Heart right ventricle (tissue), 16 donors: ENCODE measurements around the gene FZD2. TPM values are rescaled to one million over a fixed set of nuclear protein-coding genes. Genes with fewer than 3 reads are reported as not detected.

Source experiments
- ATAC-seq, 8 donors: fragments of 200-7000 bp; cut with Tn5 transposase; one replicate each; pipeline ENCODE4 v1.9.1; 2020; ENCODE audit warnings: mild to moderate bottlenecking in 8 of 8, moderate library complexity in 8 of 8, moderate number of reproducible peaks in 1 of 8
- DNase-seq, 2 donors: peaks; one replicate each; pipeline ENCODE4 v3.0.0-alpha.2; 2020
- H3K27ac ChIP-seq, 10 donors: fragments of 200-600 bp; sonication (generic) in 2 of 10; one replicate each; pipeline versions ENCODE4 v1.5.0 to v1.8.0; 2020 to 2022; ENCODE audit warnings: mild to moderate bottlenecking in 3 of 10
- H3K27me3 ChIP-seq, 7 donors: fragments of 200-600 bp; one replicate each; pipeline ENCODE4 v1.8.0; 2021 to 2022; ENCODE audit warnings: mild to moderate bottlenecking in 2 of 7
- H3K36me3 ChIP-seq, 9 donors: fragments of 200-600 bp; sonication (generic) in 1 of 9; one replicate each; pipeline versions ENCODE4 v1.5.0 to v1.8.0; 2020 to 2022; ENCODE audit warnings: mild to moderate bottlenecking in 2 of 9
- H3K4me1 ChIP-seq, 9 donors: fragments of 200-600 bp; sonication (generic) in 1 of 9; one replicate each; pipeline versions ENCODE4 v1.5.0 to v1.8.0; 2020 to 2022; ENCODE audit warnings: mild to moderate bottlenecking in 4 of 9
- H3K4me3 ChIP-seq, 10 donors: fragments of 200-600 bp; sonication (generic) in 2 of 10; one replicate each; pipeline versions ENCODE4 v1.5.0 to v1.8.0; 2020 to 2022; ENCODE audit warnings: mild to moderate bottlenecking in 7 of 10, moderate library complexity in 2 of 10
- H3K9me3 ChIP-seq, 11 donors: fragments of 200-600 bp in 10 of 11; sonication (generic) in 2 of 11; one replicate each; pipeline versions ENCODE4 v1.5.0 to v1.8.0; 2013 to 2022; ENCODE audit warnings: mild to moderate bottlenecking in 2 of 11, control low read depth in 1 of 11, moderate library complexity in 1 of 11
- CTCF ChIP-seq, 9 donors: fragments of 200-600 bp; sonication (generic) in 2 of 9; IDR thresholded peaks; one replicate each; pipeline versions ENCODE4 v1.5.0 to v1.8.0; 2021 to 2022; ENCODE audit warnings: antibody characterized with exemption in 9 of 9, mild to moderate bottlenecking in 5 of 9, moderate library complexity in 1 of 9
- WGBS, 2 donors: extraction: QIAGEN DNeasy Blood & Tissue Kit; methylation state at CpG; one replicate each; pipeline ENCODE4 v1.1.7; 2013; ENCODE audit warnings: inconsistent platforms in 1 of 2; 5-methylcytosine and 5-hydroxymethylcytosine counted together
- intact Hi-C, 10 donors: fragments of 100-400 bp; cut with DNase I; formaldehyde crosslinking; loops; one replicate each; pipeline versions ENCODE4 v1.11.1 to v1.14.2; 2022
- polyA plus RNA-seq, 2 donors: library from polyadenylated mRNA; stranded (reverse); fragments of 200-250 nt; gene quantifications; one replicate each; pipeline ENCODE4 v1.2.3, GENCODE V29; 2013
- total RNA-seq, 10 donors: library from RNA; stranded (reverse); fragmentation: NEBNext Ultra II Directional in 3 of 10; extraction: Animal tissue kit (Norgen Biotek cat#: 25700) in 3 of 10; gene quantifications; one replicate each; pipeline versions ENCODE4 v1.2.1 to v1.2.4, GENCODE V29; 2021 to 2023
- donor health status: Arrhythmogenic right ventricular cardiomyopathy.
- donor health status: ischemic (EF 13 %, LVEDD 7.1; RV severe dilation, severe dysfunction).
- donor health status: healthy with polysubstance abuse.
- donor health status: DM: no; HTN: yes; CAD: no.
- donor health status: DM: no; HTN: no; CAD: no.
- donor health status: ischemic (EF 25% LVEDD 6.9; RV normal size, moderate dysfunction).
- donor health status: ischemic (EF 25% LVEDD 5.7; RV mildly dilated, moderate dysfunction).
- donor health status: healthy.
- donor health status: DM: yes; HTN: yes; CAD: no.
- donor health status: Ischemic cardiomyopathy.
- donor health status: ischemic (EF 35%, LVEDD 5.7; RV mildly dilated, moderate dysfunction).
- donor health status: nonischemic (EF 11% LVEDD 7.7; RV severe dilation, severe dysfunction).
- donor health status: DM: yes; HTN: yes; CAD: no.
- donor health status: PGD.
- donor health status: ischemic (EF 29% LVEDD 5.4; RV normal size, mild dysfunction).
- donor health status: nonischemic (EF 23%, LVEDD 6.1; RV moderate dilation, normal function).

The FZD2 gene
- total and polyA plus RNA-seq, 12 donors, result 0.92 to 6.9 (median 3.2) TPM

- Histone ChIP-seq H3K27me3 (peaks cover 0 to 15% (median 9%) of the 10 kb centered on the region in 7 donors), H3K9me3 (peaks cover 0 to 9% (median 0%) of the 10 kb centered on the region in 11 donors), H3K4me1 (no peaks in the 10 kb centered on the region), H3K36me3 (no peaks in the 10 kb centered on the region), H3K4me3 (no peak overlapping the region), H3K27ac (no peak overlapping the region)
- intact Hi-C loops, result loop anchor here in 5 of 10 donors (2.0 to 10.0 kb wide), 6 partner anchors 119 to 311 kb away; no protein-coding TSS in a partner anchor
- DNase-seq (no peak), ATAC-seq (no peak)
- 55 to 60% methylated on average over 3 of the region's 3 CpGs for WGBS, 2 donors
- TF ChIP-seq CTCF (IDR thresholded peaks at IDR 0.05), result no peak
Measured at GRCh38 chr17:44523672-44523972, 33.7 kb upstream of the FZD2 start.

- no peak overlapping the region for H3K4me3 ChIP-seq
- WGBS, 2 donors, result 94 to 97% methylated on average over 1 of the region's 1 CpG
- ATAC-seq (no peak), DNase-seq (no peak)
- no peaks in the 10 kb centered on the region for H3K36me3 ChIP-seq
- no peak overlapping the region for H3K27ac ChIP-seq
- intact Hi-C loops, result loop anchor here in 3 of 10 donors (10.0 kb wide), 2 partner anchors 122 to 132 kb away; no protein-coding TSS in a partner anchor
- peaks cover 0 to 10% (median 0%) of the 10 kb centered on the region in 7 donors for H3K27me3 ChIP-seq
- no peaks in the 10 kb centered on the region for H3K4me1 ChIP-seq
- peaks cover 0 to 9% (median 0%) of the 10 kb centered on the region in 11 donors for H3K9me3 ChIP-seq
- TF ChIP-seq CTCF (IDR thresholded peaks at IDR 0.05), result no peak
Measured at GRCh38 chr17:44527102-44527501, 30.2 kb upstream of the FZD2 start.

- 93 to 95% methylated on average over 19 to 28 of the region's 28 CpGs for WGBS, 2 donors
- TF ChIP-seq CTCF (IDR thresholded peaks at IDR 0.05), result no peak
- DNase-seq (no peak), ATAC-seq (no peak)
- intact Hi-C loops, result loop anchor here in 3 of 10 donors (10.0 kb wide), 2 partner anchors 123 to 133 kb away; no protein-coding TSS in a partner anchor
- peaks cover 0 to 10% (median 0%) of the 10 kb centered on the region in 7 donors for H3K27me3 ChIP-seq
- H3K9me3 ChIP-seq, result peaks cover 0 to 9% (median 0%) of the 10 kb centered on the region in 11 donors
- H3K36me3 ChIP-seq, result no peaks in the 10 kb centered on the region
- no peaks in the 10 kb centered on the region for H3K4me1 ChIP-seq
- H3K27ac ChIP-seq, result no peak overlapping the region
- H3K4me3 ChIP-seq, result no peak overlapping the region
Measured at GRCh38 chr17:44527954-44528353, 29.3 kb upstream of the FZD2 start.

- intact Hi-C loops, result loop anchor here in 6 of 10 donors (5.0 to 10.0 kb wide), 4 partner anchors 107 to 145 kb away; no protein-coding TSS in a partner anchor
- H3K36me3 ChIP-seq, result no peaks in the 10 kb centered on the region
- no peak overlapping the region for H3K4me3 ChIP-seq
- TF ChIP-seq CTCF (IDR thresholded peaks at IDR 0.05), result no peak
- WGBS, 2 donors, result 74 to 79% methylated on average over 3 of the region's 3 CpGs
- no peak for ATAC-seq
- H3K27ac ChIP-seq, result no peak overlapping the region
- no peak for DNase-seq
- H3K27me3 ChIP-seq, result peaks cover 0 to 10% (median 0%) of the 10 kb centered on the region in 7 donors
- H3K4me1 ChIP-seq, result peaks cover 0 to 9% (median 0%) of the 10 kb centered on the region in 9 donors
- peaks cover 0 to 9% (median 0%) of the 10 kb centered on the region in 11 donors for H3K9me3 ChIP-seq
Measured at GRCh38 chr17:44529864-44530263, 27.4 kb upstream of the FZD2 start.
